Suppressor macrophage (primary cell): Measurements from ENCODE around the gene FHL3.
"Not testable (repeated sequence)": the region's sequence is repeated elsewhere in the genome, so short reads cannot be mapped to it uniquely, and the experiment has no call there.

Experiments
- DNase-seq, 4 experiments: peaks; one replicate each; pipeline ENCODE4 v3.0.0-alpha.2; 2020 to 2022

The FHL3 gene

GRCh38 chr1:38034871-38035270 is 29.6 kb upstream of the FHL3 start:
- no peak for DNase-seq

- not testable (repeated sequence) for DNase-seq
These were observed 27.7 kb upstream of the FHL3 start for GRCh38 chr1:38032992-38033391.

- peak; percentile 58 to 85 (median 75) for DNase-seq
These were observed 26.2 kb upstream of the FHL3 start for GRCh38 chr1:38031513-38031866.

- DNase-seq, result no peak
These were observed 25.5 kb upstream of the FHL3 start for GRCh38 chr1:38030596-38031512.

DNA sequence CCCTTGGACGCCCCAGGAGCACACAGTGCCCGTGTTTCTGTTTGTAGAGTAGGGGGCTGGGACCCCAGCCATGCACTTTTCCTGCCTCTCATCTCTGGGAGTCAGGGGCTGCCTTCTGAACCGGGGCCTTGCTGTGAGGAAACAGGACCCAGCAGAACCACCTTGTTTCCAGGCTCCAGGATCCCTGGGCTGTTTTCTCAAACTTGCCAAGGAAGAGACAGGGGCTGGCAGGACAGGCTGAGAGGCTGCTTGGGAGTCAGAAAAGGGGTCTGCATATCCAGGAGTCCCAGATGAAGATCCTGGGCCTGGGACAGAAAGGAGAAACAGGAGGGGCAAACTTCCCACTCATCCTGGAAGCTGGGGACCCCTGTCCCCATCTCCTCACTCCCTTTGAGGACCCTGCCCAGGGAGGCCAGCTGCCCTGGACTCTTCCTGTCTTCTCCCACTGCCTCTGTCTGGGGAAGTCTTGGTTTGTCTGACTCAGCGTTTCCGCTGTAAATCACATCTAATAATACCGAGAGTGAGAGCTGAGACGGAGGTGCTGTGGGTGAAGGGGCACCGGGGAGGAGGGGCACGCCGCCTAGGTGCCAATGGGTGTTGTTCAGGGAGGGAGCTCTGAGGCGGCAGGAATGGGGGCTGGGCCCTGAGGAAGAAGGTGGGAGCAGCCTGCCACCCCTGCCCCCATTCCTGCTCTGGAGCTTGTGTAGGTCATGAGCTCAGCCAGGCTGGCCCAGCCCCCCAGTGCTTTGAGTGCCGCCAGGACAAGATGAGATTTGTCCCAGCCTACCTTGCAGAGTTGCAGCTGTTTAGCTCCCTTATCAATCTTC is 24.6 kb upstream of the FHL3 start:
- DNase-seq, result peak; percentile 62 to 85 (median 78)

- no peak for DNase-seq
These were observed 23.9 kb upstream of the FHL3 start for GRCh38 chr1:38029081-38029681.

DNA sequence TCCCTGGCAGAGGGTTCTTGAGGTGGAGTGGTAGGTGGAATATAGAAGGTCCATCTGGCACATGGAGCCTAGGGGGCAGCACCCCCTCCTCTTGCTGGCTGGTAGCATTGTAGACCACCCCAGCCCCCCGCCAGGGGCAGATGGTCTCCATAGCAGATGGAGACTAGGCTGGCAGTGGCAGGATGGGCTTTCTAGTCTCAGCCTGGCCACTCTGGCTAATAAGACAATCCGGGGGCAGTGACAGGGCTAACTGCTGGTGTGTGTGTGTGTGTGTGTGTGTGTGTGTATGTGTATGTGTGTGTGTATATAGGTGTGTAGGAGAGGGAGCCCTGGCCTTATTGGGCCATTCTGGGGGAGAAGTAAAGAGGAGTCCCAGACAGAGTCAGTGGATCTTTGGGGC is 23.4 kb upstream of the FHL3 start:
- no peak for DNase-seq

GRCh38 chr1:38028105-38028591 is 22.8 kb upstream of the FHL3 start:
- DNase-seq, result no peak

- no peak for DNase-seq
These were observed 22.1 kb upstream of the FHL3 start for GRCh38 chr1:38027201-38028104.

- peak; percentile 63 to 80 (median 72) for DNase-seq
These were observed 21.4 kb upstream of the FHL3 start for GRCh38 chr1:38026592-38027200.

- DNase-seq, result no peak
These were observed 20.4 kb upstream of the FHL3 start for GRCh38 chr1:38025664-38026063.

DNA sequence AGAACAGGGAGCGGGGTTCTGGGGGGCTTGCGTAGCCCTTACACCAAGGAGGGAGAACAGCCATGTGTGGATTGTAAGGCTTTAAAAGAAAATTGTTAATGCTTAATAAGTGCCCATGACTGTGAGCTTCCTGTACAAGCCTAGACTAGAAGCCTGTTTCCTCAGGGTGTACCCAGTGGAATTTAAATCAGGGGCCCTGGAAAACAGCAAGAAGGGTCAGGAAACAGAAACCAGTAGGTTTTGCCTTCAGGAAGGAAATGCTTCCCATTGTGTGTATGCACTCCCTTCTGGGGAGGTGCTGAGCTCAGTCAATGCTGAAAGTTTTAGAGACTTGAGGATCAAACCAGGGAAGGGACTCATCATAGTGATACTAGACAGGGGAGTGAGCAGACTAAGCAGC is 19.9 kb upstream of the FHL3 start:
- no peak for DNase-seq

GRCh38 chr1:38022810-38023209 is 17.5 kb upstream of the FHL3 start:
- DNase-seq, result no peak

GRCh38 chr1:38021969-38022368 is 16.7 kb upstream of the FHL3 start:
- no peak for DNase-seq

GRCh38 chr1:38020396-38020795 is 15.1 kb upstream of the FHL3 start:
- DNase-seq, result no peak

- DNase-seq, result peak in 3 of 4 experiments; percentile 35 to 63 (median 60)
These were observed 13.6 kb upstream of the FHL3 start for GRCh38 chr1:38018864-38019343.

GRCh38 chr1:38015978-38016725 is 10.8 kb upstream of the FHL3 start:
- no peak for DNase-seq

- no peak for DNase-seq
These were observed 9.6 kb upstream of the FHL3 start for GRCh38 chr1:38014724-38015424.

- DNase-seq, result no peak
These were observed 8.9 kb upstream of the FHL3 start for GRCh38 chr1:38014171-38014570.

GRCh38 chr1:38013227-38013622 is 7.9 kb upstream of the FHL3 start:
- DNase-seq, result no peak
